ENCODE data around the gene PWP2.
"Not testable (repeated sequence)": the region's sequence is repeated elsewhere in the genome, so short reads cannot be mapped to it uniquely, and the experiment has no call there.

Gene PWP2

GRCh38 chr21:44083631-44084291, 23.4 kb upstream of the PWP2 start:
- DNase-seq, result peak; percentile 46

- no peak for DNase-seq
Measured at GRCh38 chr21:44084496-44085241, 22.5 kb upstream of the PWP2 start.

GRCh38 chr21:44085491-44086321, 21.5 kb upstream of the PWP2 start:
- DNase-seq, result no peak

GRCh38 chr21:44086636-44087425, 20.4 kb upstream of the PWP2 start:
- DNase-seq, result no peak

- no peak for DNase-seq
Measured at GRCh38 chr21:44087426-44088400, 19.5 kb upstream of the PWP2 start.

GRCh38 chr21:44088401-44088780, 18.8 kb upstream of the PWP2 start:
- DNase-seq, result no peak

GRCh38 chr21:44089001-44089911, 17.9 kb upstream of the PWP2 start:
- DNase-seq, result no peak

- DNase-seq, result no peak
Measured at GRCh38 chr21:44090325-44090724, 16.9 kb upstream of the PWP2 start.

- DNase-seq, result no peak
Measured at GRCh38 chr21:44092211-44092610, 15.0 kb upstream of the PWP2 start.

GRCh38 chr21:44093761-44094160, 13.4 kb upstream of the PWP2 start:
- DNase-seq, result no peak

- no peak for DNase-seq
Measured at GRCh38 chr21:44094832-44095231, 12.4 kb upstream of the PWP2 start.

GRCh38 chr21:44098507-44098906, 8.7 kb upstream of the PWP2 start:
- not testable (repeated sequence) for DNase-seq

GRCh38 chr21:44098964-44099363, 8.2 kb upstream of the PWP2 start:
- not testable (repeated sequence) for DNase-seq

GRCh38 chr21:44107589-44107988, 390 bp downstream of the PWP2 start:
- not testable (repeated sequence) for DNase-seq

- not testable (repeated sequence) for DNase-seq
Measured at GRCh38 chr21:44113702-44114371, 6.6 kb downstream of the PWP2 start.

GRCh38 chr21:44122131-44122530, 14.9 kb downstream of the PWP2 start:
- not testable (repeated sequence) for DNase-seq

GRCh38 chr21:44127827-44128226, 20.6 kb downstream of the PWP2 start:
- not testable (repeated sequence) for DNase-seq

- DNase-seq, result not testable (repeated sequence)
Measured at GRCh38 chr21:44133715-44134057, 26.5 kb downstream of the PWP2 start.

- DNase-seq, result not testable (repeated sequence)
Measured at GRCh38 chr21:44134732-44135131, 27.5 kb downstream of the PWP2 start.

GRCh38 chr21:44138039-44138438, 30.8 kb downstream of the PWP2 start:
- not testable (repeated sequence) for DNase-seq
